OCI-LY1 (cell line): ENCODE data around the gene POLR2E.

Experiments
- H2AFZ ChIP-seq: fragments of 200-600 bp; sonication (generic), shearing (Covaris generic); 2 replicates; pipeline ENCODE4 v1.6.0; 2014; ENCODE audit warnings: antibody characterized with exemption, mild to moderate bottlenecking, low read length
- H3F3A ChIP-seq: fragments of 200-600 bp; sonication (generic), shearing (Covaris generic); 2 replicates; pipeline ENCODE4 v1.6.0; 2014; ENCODE audit warnings: mild to moderate bottlenecking, antibody characterized with exemption, low read length, moderate library complexity; ENCODE audit not compliant: insufficient read depth
- H3K27ac ChIP-seq: fragments of 200-600 bp; sonication (generic); 2 replicates; pipeline ENCODE4 v1.5.1; 2014; ENCODE audit warnings: low read length, mixed run types, mild to moderate bottlenecking, low read depth; ENCODE audit not compliant: poor library complexity, severe bottlenecking
- H3K27me3 ChIP-seq: fragments of 200-600 bp; sonication (generic); 2 replicates; pipeline ENCODE4 v1.6.0; 2014; ENCODE audit warnings: antibody characterized with exemption, mild to moderate bottlenecking, low read length, moderate library complexity; ENCODE audit not compliant: insufficient read depth
- H3K36me3 ChIP-seq: fragments of 200-600 bp; sonication (generic); 2 replicates; pipeline ENCODE4 v1.6.1; 2014; ENCODE audit warnings: mild to moderate bottlenecking, antibody characterized with exemption, low read length, moderate library complexity, mixed read lengths; ENCODE audit not compliant: insufficient read depth
- H3K4me1 ChIP-seq: fragments of 200-600 bp; sonication (generic); 2 replicates; pipeline ENCODE4 v1.5.1; 2014; ENCODE audit warnings: mild to moderate bottlenecking, low read length, moderate library complexity; ENCODE audit not compliant: insufficient read depth, severe bottlenecking
- H3K4me2 ChIP-seq: fragments of 200-600 bp; sonication (generic), shearing (Covaris generic); 2 replicates; pipeline ENCODE4 v1.6.1; 2014; ENCODE audit warnings: low read length
- H3K4me3 ChIP-seq: fragments of 200-600 bp; sonication (generic); 2 replicates; pipeline ENCODE4 v1.5.1; 2014; ENCODE audit warnings: low read length, low read depth, mild to moderate bottlenecking, mixed read lengths; ENCODE audit not compliant: poor library complexity, severe bottlenecking
- H3K79me2 ChIP-seq: fragments of 200-600 bp; shearing (Covaris generic); 2 replicates; pipeline ENCODE4 v1.6.1; 2016; ENCODE audit warnings: mixed run types, low read length, mixed read lengths; ENCODE audit not compliant: insufficient read depth
- H3K9ac ChIP-seq: fragments of 200-600 bp; sonication (generic), shearing (Covaris generic); 2 replicates; pipeline ENCODE4 v1.6.1; 2014; ENCODE audit warnings: mild to moderate bottlenecking, low read length, mixed read lengths
- H3K9me2 ChIP-seq: fragments of 200-600 bp; sonication (generic), shearing (Covaris generic); 2 replicates; pipeline ENCODE4 v1.6.1; 2014; ENCODE audit warnings: low read depth, mild to moderate bottlenecking, low read length, mixed read lengths
- H3K9me3 ChIP-seq: fragments of 200-600 bp; shearing (Covaris generic); 2 replicates; pipeline ENCODE4 v1.6.1; 2014; ENCODE audit warnings: low read length, mixed read lengths
- H4K20me1 ChIP-seq: fragments of 200-600 bp; sonication (generic), shearing (Covaris generic); 2 replicates; pipeline ENCODE4 v1.6.0; 2016; ENCODE audit warnings: mild to moderate bottlenecking, low read length; ENCODE audit not compliant: insufficient read depth
- EZH2 ChIP-seq: fragments of 200-600 bp; sonication (generic), shearing (Covaris generic); IDR thresholded peaks from 2 replicates; pipeline ENCODE4 v1.8.0; 2017; ENCODE audit warnings: borderline replicate concordance, mixed run types, mild to moderate bottlenecking, antibody characterized with exemption, low read length, moderate library complexity, mixed read lengths
- TF ChIP-seq, protein P1 (sequence below): fragments of 200-600 bp; sonication (generic), shearing (Covaris generic); IDR thresholded peaks from 2 replicates; pipeline ENCODE4 v1.5.1; 2017; ENCODE audit warnings: mild to moderate bottlenecking, antibody characterized with exemption, low read length, moderate library complexity, mixed read lengths

Gene POLR2E

DNA sequence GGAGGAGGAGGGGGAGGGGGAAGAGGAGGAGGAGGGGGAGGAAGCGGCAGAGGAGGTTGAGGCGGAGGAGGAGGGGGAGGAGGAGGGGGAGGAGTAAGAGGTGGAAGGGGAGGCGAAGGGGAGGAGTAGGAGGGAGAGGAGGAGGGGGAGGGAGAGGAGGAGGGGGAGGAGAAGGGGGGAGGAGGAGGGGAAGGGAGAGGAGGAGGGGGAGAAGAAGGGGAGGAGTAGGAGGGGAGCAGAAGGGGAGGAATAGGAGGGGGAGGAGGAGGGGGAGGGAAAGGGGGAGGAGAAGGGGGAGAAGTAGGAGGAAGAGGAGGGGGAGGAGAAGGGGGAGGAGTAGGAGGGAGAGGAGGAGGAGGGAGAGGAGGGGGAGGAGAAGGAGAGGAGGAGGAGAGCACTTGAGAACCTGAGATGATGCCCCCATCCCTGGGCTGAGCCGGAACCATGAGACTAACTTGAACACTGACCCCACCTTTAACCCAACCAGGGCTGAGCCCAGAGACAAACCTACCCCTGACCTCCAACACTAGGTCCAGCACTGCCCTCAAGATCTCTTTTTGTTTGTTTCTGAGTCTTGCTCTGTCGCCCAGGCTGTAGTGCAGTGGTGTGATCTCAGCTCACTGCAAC is 42.7 kb downstream of the POLR2E start:
- Histone ChIP-seq H3K4me2 (no peak overlapping the region), H3K9me3 (no peaks in the 10 kb centered on the region), H3F3A (no peaks in the 10 kb centered on the region), H3K4me1 (peaks cover 5% of the 10 kb centered on the region), H3K27ac (no peak overlapping the region), H3K79me2 (no peaks in the 10 kb centered on the region), H2AFZ (no peak overlapping the region), H3K27me3 (no peaks in the 10 kb centered on the region), H3K4me3 (no peak overlapping the region), H3K36me3 (peaks cover 31% of the 10 kb centered on the region; the same call in 1 of the 2 replicates), H3K9ac (no peak overlapping the region), H4K20me1 (no peaks in the 10 kb centered on the region), H3K9me2 (no peaks in the 10 kb centered on the region)
- TF ChIP-seq, protein P1, sequence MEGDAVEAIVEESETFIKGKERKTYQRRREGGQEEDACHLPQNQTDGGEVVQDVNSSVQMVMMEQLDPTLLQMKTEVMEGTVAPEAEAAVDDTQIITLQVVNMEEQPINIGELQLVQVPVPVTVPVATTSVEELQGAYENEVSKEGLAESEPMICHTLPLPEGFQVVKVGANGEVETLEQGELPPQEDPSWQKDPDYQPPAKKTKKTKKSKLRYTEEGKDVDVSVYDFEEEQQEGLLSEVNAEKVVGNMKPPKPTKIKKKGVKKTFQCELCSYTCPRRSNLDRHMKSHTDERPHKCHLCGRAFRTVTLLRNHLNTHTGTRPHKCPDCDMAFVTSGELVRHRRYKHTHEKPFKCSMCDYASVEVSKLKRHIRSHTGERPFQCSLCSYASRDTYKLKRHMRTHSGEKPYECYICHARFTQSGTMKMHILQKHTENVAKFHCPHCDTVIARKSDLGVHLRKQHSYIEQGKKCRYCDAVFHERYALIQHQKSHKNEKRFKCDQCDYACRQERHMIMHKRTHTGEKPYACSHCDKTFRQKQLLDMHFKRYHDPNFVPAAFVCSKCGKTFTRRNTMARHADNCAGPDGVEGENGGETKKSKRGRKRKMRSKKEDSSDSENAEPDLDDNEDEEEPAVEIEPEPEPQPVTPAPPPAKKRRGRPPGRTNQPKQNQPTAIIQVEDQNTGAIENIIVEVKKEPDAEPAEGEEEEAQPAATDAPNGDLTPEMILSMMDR: no peak
- TF ChIP-seq EZH2: no peak

DNA sequence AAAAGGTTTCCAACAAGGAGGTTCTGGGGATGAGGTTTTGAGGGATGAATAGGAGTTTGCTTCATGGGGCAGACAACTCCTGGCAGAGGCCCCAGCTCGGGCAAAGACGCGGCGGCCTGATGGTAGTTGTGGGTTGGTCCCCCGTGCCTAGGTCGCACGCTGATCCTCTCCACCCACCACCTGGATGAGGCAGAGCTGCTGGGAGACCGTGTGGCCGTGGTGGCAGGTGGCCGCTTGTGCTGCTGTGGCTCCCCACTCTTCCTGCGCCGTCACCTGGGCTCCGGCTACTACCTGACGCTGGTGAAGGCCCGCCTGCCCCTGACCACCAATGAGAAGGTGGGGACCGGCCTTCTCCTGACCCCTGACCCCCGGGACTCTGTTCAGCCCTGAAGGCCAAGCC is 43.4 kb downstream of the POLR2E start:
- H3K4me2 ChIP-seq: no peak overlapping the region
- H3K36me3 ChIP-seq: peaks cover 28% of the 10 kb centered on the region; the same call in 1 of the 2 replicates
- H3K4me1 ChIP-seq: peaks cover 12% of the 10 kb centered on the region
- no peak overlapping the region for H3K9ac ChIP-seq
- no peaks in the 10 kb centered on the region for H3K9me3 ChIP-seq
- H3F3A ChIP-seq: no peaks in the 10 kb centered on the region
- H3K4me3 ChIP-seq: no peak overlapping the region
- H2AFZ ChIP-seq: no peak overlapping the region
- no peak overlapping the region for H3K27ac ChIP-seq
- TF ChIP-seq, protein P1: no peak
- TF ChIP-seq EZH2: no peak
- no peaks in the 10 kb centered on the region for H3K9me2 ChIP-seq
- no peaks in the 10 kb centered on the region for H3K27me3 ChIP-seq
- H4K20me1 ChIP-seq: no peaks in the 10 kb centered on the region
- no peaks in the 10 kb centered on the region for H3K79me2 ChIP-seq

DNA sequence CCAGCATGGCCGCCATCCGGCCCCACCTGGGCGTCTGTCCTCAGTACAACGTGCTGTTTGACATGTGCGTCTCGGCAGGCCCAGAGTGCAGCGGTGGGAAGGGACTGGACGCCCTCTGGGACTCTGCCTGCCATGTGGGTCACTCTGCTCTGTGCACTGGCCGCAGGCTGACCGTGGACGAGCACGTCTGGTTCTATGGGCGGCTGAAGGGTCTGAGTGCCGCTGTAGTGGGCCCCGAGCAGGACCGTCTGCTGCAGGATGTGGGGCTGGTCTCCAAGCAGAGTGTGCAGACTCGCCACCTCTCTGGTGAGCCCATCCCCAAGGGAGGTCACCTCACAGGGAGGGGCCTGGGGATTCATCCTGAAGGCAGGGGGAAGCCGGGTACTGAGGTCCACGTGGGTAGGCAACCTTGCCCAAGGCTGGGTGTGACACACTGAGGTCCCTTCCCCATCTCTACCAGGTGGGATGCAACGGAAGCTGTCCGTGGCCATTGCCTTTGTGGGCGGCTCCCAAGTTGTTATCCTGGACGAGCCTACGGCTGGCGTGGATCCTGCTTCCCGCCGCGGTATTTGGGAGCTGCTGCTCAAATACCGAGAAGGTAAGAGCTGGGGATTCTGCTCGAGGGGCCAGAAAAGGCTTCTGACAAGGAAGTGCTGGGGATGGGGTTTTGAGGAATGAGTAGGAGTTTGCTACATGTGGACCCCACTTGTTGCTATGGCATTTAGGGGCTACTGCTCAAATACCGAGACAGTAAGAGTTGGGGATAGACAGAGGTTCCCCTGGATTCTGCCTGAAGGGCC is 44.0 kb downstream of the POLR2E start:
- Histone ChIP-seq H3F3A (no peaks in the 10 kb centered on the region), H3K4me2 (no peak overlapping the region), H3K9ac (no peak overlapping the region), H3K4me1 (peaks cover 18% of the 10 kb centered on the region), H3K27me3 (no peaks in the 10 kb centered on the region), H3K9me2 (no peaks in the 10 kb centered on the region), H3K9me3 (no peaks in the 10 kb centered on the region), H2AFZ (no peak overlapping the region), H3K79me2 (no peaks in the 10 kb centered on the region), H3K4me3 (no peak overlapping the region), H3K36me3 (peaks cover 26% of the 10 kb centered on the region; the same call in 1 of the 2 replicates), H3K27ac (no peak overlapping the region), H4K20me1 (no peaks in the 10 kb centered on the region)
- TF ChIP-seq EZH2: no peak
- TF ChIP-seq, protein P1: no peak
